BE2C (cell line): ENCODE data around the gene ARHGAP26.

Experiments
- DNase-seq: peaks from one replicate; pipeline ENCODE4 v3.0.0-alpha.2; 2020
- H3K27me3 ChIP-seq: fragments of 250-450 bp; sonication (Bioruptor Pico); 2 replicates; pipeline ENCODE4 v1.5.1; 2020; ENCODE audit warnings: mild to moderate bottlenecking
- H3K36me3 ChIP-seq: fragments of 250-450 bp; sonication (Bioruptor Pico); 2 replicates; pipeline ENCODE4 v1.5.1; 2020; ENCODE audit warnings: mild to moderate bottlenecking
- H3K4me1 ChIP-seq: fragments of 250-450 bp; sonication (Bioruptor Pico); 2 replicates; pipeline ENCODE4 v1.5.1; 2020
- H3K4me3 ChIP-seq: 2 replicates; pipeline ENCODE4 v1.5.1; 2011; ENCODE audit warnings: low read depth, low read length
- H3K9me3 ChIP-seq: fragments of 250-450 bp; sonication (Bioruptor Pico); 2 replicates; pipeline ENCODE4 v1.5.1; 2020
- TF ChIP-seq, protein P1 (sequence below): IDR thresholded peaks from 2 replicates; pipeline ENCODE4 v1.5.1; 2012; ENCODE audit warnings: mild to moderate bottlenecking, low read depth, low read length

The ARHGAP26 gene

DNA sequence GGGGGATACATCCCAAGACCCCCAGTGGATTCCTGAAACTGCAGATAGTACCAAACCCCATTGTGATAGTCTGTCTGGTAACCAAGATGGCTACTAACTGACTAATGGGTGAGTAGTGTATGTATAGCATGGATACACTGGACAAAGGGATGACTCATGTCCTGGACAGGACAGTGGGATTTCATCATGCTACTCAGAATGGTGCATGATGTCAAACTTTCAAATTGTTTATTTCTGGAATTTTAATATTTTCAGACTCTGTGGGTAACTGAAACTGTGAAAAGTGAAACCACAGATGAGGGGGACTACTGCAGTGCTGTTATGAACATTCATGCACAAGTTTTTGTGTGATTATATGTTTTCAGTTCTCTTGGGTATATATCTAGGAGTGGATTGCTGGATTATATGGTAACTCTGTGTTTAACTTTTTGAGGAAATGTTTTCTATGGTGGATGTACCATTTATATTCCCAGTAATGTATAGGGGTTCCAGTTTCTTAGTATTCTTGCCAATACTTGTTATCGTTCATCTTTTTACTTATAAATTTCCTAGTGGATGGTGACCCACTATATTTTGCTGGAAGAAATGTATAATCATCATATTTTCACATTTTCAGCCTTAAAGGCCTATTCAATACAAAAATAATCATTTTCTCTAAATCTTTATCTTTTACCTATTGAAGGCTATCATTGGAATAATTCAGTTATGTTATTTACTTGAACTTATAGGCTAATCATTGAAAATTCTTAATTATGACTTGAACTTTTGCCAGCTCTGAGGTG lies 492.4 kb downstream of the ARHGAP26 start:
- H3K4me3 ChIP-seq = no peak overlapping the region
- no peaks in the 10 kb centered on the region for H3K36me3 ChIP-seq
- no peak for DNase-seq
- H3K4me1 ChIP-seq = no peaks in the 10 kb centered on the region
- H3K27me3 ChIP-seq = no peaks in the 10 kb centered on the region
- no peaks in the 10 kb centered on the region for H3K9me3 ChIP-seq
- TF ChIP-seq, protein P1, sequence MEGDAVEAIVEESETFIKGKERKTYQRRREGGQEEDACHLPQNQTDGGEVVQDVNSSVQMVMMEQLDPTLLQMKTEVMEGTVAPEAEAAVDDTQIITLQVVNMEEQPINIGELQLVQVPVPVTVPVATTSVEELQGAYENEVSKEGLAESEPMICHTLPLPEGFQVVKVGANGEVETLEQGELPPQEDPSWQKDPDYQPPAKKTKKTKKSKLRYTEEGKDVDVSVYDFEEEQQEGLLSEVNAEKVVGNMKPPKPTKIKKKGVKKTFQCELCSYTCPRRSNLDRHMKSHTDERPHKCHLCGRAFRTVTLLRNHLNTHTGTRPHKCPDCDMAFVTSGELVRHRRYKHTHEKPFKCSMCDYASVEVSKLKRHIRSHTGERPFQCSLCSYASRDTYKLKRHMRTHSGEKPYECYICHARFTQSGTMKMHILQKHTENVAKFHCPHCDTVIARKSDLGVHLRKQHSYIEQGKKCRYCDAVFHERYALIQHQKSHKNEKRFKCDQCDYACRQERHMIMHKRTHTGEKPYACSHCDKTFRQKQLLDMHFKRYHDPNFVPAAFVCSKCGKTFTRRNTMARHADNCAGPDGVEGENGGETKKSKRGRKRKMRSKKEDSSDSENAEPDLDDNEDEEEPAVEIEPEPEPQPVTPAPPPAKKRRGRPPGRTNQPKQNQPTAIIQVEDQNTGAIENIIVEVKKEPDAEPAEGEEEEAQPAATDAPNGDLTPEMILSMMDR = no peak

DNA sequence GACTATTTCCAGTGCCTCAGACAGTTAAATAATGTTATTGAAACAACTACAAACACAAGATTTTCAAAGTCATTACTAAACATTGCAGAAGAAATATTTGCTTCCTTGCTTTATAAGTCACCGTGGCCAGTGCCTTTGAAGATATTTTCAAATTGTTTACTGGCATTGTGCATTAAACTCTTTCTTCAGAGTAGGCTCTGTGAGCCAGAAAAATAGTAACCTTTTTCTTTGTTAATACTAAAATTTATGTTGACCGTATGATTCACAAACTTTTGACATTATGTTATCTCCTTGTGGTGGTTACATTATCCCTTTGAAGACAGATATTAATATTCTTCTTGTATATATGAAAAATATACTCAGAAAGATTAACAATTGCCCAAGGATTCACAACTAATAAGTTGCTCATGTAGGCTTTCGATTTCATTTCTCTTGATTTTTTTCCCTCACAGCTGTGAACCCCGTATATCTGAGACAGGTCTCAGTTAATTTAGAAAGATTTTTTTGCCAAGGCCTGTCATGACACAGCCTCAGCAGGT lies 493.2 kb downstream of the ARHGAP26 start:
- DNase-seq = no peak
- Histone ChIP-seq H3K4me1 (no peaks in the 10 kb centered on the region), H3K9me3 (no peaks in the 10 kb centered on the region), H3K36me3 (no peaks in the 10 kb centered on the region), H3K4me3 (no peak overlapping the region), H3K27me3 (no peaks in the 10 kb centered on the region)
- TF ChIP-seq, protein P1 = no peak

DNA sequence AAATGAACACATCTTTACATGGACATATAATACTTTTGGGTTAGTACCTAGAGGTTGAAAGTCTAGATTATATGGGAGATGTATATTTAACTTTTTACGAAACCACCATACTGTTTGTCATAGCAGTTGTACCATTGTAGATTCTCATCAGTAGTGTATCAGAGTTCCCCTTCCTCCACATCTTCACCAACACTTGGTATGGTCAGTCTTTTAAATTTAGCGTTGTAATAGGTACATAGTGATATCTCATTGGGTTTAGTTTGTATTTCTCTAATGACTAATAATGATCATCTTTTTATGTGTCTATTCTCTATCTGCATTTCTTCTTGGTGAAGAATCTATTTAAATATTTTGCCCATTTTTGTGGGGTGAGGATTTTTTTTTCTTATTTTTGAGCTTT lies 495.8 kb downstream of the ARHGAP26 start:
- H3K36me3 ChIP-seq = no peaks in the 10 kb centered on the region
- TF ChIP-seq, protein P1 = no peak
- no peak for DNase-seq
- no peaks in the 10 kb centered on the region for H3K9me3 ChIP-seq
- H3K4me3 ChIP-seq = no peak overlapping the region
- H3K27me3 ChIP-seq = no peaks in the 10 kb centered on the region
- no peaks in the 10 kb centered on the region for H3K4me1 ChIP-seq

DNA sequence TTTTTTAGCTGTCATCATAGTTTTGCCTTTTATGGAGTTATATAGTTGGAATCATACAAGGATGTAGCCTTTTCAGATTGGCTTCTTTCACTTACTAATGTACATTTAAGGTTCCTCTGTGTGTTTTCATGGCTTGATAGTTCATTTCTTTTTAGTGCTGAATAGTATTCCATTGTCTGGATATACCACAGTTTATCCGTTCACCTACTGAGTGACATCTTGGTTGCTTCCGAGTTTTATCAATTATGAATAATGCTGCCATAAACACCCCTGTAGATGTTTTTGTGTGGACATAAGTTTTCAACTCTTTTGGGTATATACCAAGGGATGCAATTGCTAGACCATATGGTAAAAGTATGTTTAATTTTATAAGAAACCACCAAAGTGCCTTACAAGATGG lies 497.0 kb downstream of the ARHGAP26 start:
- no peak for DNase-seq
- Histone ChIP-seq H3K4me3 (no peak overlapping the region), H3K27me3 (no peaks in the 10 kb centered on the region), H3K9me3 (no peaks in the 10 kb centered on the region), H3K4me1 (no peaks in the 10 kb centered on the region), H3K36me3 (no peaks in the 10 kb centered on the region)
- TF ChIP-seq, protein P1 = no peak

DNA sequence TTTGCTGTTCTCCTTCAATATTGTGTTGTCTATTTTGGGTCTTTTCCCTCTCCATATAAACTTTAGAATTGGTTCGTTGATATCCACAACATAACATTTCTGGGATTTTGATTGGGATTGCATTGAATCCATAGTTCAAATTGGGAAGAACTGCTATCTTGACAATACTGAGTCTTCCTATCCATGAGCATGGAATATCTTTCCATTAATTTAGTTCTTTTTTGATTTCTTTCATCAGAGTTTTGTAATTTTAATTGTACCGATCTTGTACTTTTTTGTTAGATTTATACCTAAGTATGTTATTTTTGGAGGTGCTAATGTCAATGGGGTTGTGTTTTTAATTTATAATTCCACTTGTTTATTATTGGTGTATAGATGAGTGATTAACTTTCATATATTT lies 498.2 kb downstream of the ARHGAP26 start:
- Histone ChIP-seq H3K9me3 (no peaks in the 10 kb centered on the region), H3K36me3 (no peaks in the 10 kb centered on the region), H3K27me3 (0 out of 2 replicates have a peak, but pooled peaks cover 2% of the 10 kb centered on the region), H3K4me3 (no peak overlapping the region), H3K4me1 (no peaks in the 10 kb centered on the region)
- no peak for DNase-seq
- TF ChIP-seq, protein P1 = no peak

DNA sequence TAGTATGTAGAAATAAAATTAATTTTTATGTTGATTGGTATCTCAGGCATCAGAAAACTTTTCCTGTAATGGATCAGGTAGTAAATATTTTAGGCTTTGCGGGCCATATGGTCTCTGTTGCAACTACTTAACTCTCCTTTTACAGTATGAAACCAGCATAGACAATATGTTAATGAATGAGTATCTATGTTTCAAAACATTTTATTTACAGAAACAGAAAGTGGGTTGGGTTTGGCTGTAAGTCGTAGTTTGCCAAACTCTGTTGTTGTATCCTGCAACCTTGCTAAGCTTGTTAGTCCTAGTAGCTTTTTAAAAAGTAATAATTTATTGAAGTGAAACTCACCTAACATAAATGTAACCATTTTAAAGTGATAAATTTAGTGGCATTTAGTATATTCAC lies 501.3 kb downstream of the ARHGAP26 start:
- Histone ChIP-seq H3K4me1 (no peaks in the 10 kb centered on the region), H3K4me3 (no peak overlapping the region), H3K27me3 (0 out of 2 replicates have a peak, but pooled peaks cover 2% of the 10 kb centered on the region), H3K36me3 (no peaks in the 10 kb centered on the region), H3K9me3 (no peaks in the 10 kb centered on the region)
- no peak for DNase-seq
- TF ChIP-seq, protein P1 = no peak
